M059J (cell line): ENCODE data around the gene FAAP100. TPM values are rescaled to one million over a fixed set of nuclear protein-coding genes. Genes with fewer than 3 reads are reported as not detected.
"Not testable (repeated sequence)": the region's sequence is repeated elsewhere in the genome, so short reads cannot be mapped to it uniquely, and the experiment has no call there.

Experiments used
- DNase-seq: peaks from one replicate; pipeline ENCODE4 v3.0.0-alpha.2; 2012; ENCODE audit warnings: low read depth
- total RNA-seq: library from RNA; depleted of rRNA; stranded (reverse); fragments of >200 nt; shearing (Covaris generic); gene quantifications from 2 replicates; pipeline ENCODE4 v1.2.3, GENCODE V29; 2014

Gene FAAP100
- total RNA-seq, 1 experiment from 2014 or later = 18.0 TPM

DNA sequence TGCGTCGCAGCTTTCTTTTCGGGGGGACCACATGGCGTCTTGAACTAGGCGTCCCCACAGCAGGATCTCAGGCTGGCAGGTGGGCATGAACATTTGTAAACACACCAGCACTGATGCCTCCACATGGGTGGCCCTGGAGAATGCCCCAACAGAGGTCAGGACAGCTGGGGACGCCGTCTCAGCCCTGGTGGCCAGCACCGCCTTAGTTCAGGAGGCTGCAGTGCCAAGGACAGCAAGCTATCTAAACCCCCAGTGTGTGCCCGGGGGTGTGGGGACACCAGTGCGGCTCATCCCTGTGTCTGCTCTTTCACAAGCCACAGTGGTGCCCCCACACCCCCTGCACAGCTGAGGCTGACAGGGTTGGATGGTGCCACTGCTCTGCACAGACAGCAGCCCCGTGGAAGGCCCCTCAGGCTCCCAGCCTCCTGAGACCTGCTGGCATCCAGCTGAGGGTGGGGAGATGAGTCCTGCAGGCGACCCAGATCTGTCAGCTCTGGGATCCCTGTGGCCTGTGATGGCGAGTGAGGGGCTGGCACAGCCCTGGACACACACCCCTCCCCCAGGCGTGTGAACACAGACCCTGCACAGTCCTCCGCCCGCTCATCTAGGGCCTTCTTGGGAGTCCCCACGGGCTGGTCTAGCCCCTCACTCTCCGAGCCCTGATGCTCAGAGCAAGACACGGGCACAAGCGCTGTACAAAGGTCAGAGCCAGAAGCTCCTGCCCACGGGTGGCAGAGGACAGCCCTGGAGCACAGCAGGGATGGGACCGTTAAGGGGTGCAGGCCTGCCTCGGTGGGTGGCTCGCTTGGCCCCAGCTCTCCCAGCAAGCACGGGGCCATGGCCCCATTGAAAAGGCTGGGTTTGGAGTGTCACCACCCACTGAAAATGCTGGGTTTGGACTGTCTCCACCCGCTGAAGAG is 13.2 kb downstream of the FAAP100 start:
- DNase-seq = no peak

DNA sequence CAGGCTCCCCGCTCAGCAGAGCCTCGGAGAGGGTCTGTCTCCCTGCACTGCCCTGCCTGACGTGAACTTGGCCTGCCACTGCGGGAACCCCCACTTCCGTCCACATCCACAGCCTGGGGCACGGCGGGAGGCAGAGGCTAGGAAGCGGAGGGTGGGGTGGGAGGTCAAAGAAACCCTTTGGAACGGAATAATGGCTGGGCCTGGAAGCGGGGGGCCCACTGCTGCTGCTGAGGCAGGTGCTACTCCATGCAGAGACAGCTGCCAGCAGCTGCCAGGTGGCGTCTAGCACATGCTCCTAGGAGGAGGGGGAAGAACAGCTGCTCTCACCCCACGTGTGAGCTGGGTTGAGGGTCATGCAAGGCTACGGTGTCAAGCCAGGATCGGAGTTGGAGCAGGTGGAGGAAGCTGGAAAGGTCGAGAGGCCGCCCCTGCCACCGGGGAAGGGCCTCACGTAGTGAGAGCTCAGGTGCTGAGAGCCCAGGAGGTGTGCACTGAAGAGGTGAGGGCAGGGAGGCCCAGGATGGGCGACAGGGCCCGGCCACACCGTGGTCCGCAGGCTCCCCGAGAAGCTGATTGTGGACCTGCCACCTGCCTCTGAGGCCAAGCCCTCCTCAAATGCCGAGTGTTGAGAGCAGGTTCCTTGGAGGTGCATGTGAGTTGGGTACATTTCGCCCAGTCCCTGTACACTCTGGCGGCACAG is 14.1 kb downstream of the FAAP100 start:
- no peak for DNase-seq

DNA sequence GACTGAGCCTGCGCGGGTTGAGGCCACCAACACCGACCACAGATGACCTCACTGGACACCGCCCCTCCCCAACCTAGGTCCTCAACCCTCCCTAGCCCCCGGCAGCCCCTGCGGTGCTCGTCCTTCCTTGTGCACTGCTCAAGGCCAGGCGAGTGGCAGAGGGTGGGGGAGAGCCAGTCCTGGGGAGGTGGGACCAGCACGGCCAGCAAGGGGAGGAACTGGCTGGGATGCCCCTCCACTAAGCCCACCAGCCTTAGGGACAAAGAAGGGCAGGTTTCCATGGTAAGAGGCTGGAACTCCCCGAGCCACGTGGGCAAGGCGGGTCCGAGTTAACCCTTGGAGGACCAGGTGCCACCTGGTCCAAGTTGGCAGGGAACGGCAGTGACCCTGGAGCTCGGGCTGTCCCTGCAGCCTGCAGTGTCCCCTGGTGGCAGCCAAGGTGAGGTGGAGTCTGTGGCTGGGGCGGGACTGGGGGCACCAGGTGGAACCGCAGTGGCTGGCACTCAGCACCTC is 14.8 kb downstream of the FAAP100 start:
- DNase-seq = no peak

- DNase-seq = no peak
These were observed 15.6 kb downstream of the FAAP100 start for GRCh38 chr17:81536299-81537290.

DNA sequence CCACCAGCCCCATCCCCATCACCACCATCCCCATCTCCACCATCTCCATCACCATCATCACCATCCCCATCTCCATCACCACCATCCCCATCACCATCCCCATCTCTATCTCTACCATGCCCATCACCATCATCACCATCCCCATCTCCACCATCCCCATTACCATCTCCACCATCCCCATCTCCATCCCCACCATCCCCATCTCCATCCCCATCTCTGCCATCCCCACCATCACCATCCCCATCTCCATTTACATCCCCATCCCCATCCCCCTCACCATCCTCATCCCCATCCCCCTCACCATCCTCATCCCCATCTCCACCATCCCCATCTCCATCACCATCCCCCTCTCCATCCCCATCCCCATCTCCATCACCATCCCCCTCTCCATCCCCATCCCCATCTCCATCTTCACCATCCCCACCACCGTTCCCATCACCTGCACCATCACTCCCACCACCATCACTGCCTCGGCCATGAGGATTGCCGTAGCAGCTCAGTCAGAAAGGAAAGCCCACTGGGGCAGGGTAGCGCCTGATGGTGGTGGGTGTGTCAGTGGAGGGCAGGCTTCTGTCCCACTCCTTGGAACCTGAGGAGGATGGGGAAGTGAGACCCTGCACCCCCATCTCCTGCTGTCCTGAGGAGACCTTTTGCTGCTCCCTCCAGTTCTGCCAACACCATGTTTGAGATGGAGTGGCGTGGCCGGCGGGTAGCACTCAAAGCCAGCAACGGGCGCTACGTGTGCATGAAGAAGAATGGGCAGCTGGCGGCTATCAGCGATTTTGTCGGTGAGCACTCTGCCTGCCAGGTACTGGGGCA is 16.5 kb downstream of the FAAP100 start:
- DNase-seq = no peak

- DNase-seq = no peak
These were observed 17.2 kb downstream of the FAAP100 start for GRCh38 chr17:81535007-81535328.

- no peak for DNase-seq
These were observed 17.8 kb downstream of the FAAP100 start for GRCh38 chr17:81534157-81535006.

GRCh38 chr17:81533339-81534141 is 18.6 kb downstream of the FAAP100 start:
- no peak for DNase-seq

DNA sequence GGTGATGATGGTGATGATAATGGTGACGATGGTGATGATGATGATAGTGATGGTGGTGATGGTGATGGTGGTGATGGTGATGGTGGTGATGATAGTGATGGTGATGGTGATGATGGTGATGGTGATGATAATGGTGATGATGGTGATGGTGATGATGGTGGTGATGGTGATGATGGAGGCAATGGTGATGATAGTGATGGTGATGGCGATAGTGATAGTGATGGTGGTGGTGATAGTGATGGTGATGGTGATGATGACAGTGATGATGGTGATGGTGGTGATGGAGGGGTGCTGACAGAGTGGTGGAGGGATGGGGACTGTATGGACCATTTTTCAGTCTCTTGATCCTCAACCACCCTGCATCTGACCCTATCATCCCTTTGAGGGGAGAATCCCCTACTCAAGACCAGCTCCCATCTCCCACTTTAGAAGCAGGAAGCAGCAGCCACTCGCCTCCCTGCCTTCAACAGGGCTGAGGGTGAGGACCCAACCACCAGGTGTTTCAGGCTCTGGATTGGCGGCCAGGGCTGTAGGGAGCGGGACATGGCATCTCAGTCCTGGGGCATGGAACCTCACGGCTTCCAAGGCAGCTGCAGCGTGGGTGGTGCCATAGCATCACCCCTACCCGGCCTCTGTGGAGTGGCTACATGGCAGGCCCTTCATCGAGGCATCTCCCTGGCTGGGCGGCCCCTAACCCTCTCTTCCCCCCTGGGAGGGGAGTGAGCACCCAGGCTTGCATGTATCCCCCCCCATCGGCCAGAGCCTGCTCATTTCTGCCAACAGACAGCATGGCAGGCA is 19.5 kb downstream of the FAAP100 start:
- DNase-seq = no peak

DNA sequence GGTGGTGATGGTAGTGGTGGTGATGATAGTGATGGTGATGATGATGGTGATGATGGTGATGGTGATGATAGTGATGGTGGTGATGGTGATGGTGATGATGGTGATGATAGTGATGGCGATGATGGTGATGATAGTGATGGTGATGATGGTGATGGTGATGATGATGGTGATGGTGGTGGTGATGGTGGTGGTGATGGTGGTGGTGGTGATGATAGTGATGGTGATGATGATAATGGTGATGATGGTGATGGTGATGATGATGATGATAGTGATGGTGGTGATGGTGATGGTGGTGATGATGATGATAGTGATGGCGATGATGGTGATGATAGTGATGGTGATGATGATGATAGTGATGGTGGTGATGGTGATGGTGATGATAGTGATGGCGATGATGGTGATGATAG is 20.2 kb downstream of the FAAP100 start:
- not testable (repeated sequence) for DNase-seq

GRCh38 chr17:81531013-81531412 is 21.1 kb downstream of the FAAP100 start:
- DNase-seq = not testable (repeated sequence)

- no peak for DNase-seq
These were observed 22.7 kb downstream of the FAAP100 start for GRCh38 chr17:81529437-81529803.

GRCh38 chr17:81528651-81529436 is 23.3 kb downstream of the FAAP100 start:
- DNase-seq = no peak

DNA sequence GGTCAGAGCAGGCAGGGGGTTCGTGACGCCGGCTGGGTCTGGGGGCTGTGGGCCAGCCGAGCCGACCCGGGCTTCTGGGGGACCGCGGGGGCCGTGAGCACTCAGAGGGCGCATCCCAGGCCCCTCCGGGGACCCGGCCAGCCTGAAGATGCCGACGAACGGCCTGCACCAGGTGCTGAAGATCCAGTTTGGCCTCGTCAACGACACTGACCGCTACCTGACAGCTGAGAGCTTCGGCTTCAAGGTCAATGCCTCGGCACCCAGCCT is 23.8 kb downstream of the FAAP100 start:
- no peak for DNase-seq

- DNase-seq = no peak
These were observed 24.4 kb downstream of the FAAP100 start, which contains the start of gene FSCN2 for GRCh38 chr17:81527591-81528383. FSCN2 (plus strand) TSS chr17:81528377; CDS start chr17:81528532, 155 bp downstream.

- DNase-seq = no peak
These were observed 25.2 kb downstream of the FAAP100 start for GRCh38 chr17:81526662-81527571.
